GM13977 (cell line): ENCODE measurements around the gene LRRTM1.

Experiments
- DNase-seq: peaks from one replicate; pipeline ENCODE4 v3.0.0; 2012; ENCODE audit warnings: low spot score
- in situ Hi-C: fragments of 300-500 bp; cut with MboI; formaldehyde crosslinking; loops from one replicate; pipeline ENCODE4 v1.12.0; 2022; ENCODE audit warnings: low sequenced_read_pairs, low pct_unique_long_range_greater_than_20kb, mixed read lengths, inconsistent platforms; ENCODE audit not compliant: unreplicated experiment
- TF ChIP-seq, protein P1 (sequence below): IDR thresholded peaks from 2 replicates; pipeline ENCODE4 v1.5.1; 2012; ENCODE audit warnings: mild to moderate bottlenecking, control low read depth; ENCODE audit not compliant: insufficient read depth; ENCODE audit errors: extremely low read depth, missing control alignments

Gene LRRTM1

DNA sequence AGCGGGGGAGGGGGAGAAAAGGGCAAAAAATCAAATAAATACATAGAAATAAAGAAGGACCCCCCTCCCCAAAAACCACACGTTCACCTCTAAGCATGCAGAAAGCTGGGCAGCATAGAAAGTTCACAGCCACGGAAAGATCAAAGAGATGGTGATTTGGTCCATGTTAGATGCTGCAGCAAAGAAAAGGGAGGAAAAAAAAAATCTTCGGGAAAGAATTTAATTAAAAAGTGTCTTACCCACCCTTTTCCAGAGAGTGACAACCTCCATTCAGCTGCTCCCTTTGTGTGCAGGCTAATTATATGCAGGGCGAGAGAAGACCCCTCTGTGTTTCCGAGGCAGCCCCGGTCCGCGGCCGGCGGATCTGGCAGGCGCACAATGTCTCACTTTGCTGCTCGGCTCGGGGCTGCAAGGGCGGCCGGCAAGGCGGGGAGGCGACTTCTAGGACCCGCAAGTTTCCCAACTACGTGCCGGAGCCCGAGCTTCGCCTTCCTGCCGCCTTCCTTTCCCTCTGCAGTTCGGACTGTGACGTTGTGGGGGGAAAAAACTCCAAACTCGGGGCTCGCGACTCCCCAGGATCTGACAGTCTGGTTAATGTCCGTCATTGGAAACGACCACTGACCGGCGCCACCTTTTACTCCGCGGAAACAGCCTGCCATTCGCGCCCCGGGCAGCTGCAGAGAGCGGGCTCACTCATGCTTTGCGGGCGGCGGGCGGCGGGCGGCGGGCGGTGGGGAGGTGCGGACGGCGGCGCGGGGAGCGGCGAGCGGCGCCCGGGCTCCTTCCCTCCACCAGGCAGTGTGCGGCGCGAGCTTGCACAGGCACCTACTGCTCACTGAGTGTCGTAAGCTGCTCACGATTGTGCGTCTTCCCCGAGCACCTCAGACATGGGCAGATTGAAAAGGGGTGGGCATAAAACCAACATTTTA, at the start of gene LRRTM1:
TSS of gene LRRTM1 (minus strand) at position 844 of the 929 bp plus-strand sequence. CDS start 933 bp downstream, outside the sequence.
- TF ChIP-seq, protein P1, sequence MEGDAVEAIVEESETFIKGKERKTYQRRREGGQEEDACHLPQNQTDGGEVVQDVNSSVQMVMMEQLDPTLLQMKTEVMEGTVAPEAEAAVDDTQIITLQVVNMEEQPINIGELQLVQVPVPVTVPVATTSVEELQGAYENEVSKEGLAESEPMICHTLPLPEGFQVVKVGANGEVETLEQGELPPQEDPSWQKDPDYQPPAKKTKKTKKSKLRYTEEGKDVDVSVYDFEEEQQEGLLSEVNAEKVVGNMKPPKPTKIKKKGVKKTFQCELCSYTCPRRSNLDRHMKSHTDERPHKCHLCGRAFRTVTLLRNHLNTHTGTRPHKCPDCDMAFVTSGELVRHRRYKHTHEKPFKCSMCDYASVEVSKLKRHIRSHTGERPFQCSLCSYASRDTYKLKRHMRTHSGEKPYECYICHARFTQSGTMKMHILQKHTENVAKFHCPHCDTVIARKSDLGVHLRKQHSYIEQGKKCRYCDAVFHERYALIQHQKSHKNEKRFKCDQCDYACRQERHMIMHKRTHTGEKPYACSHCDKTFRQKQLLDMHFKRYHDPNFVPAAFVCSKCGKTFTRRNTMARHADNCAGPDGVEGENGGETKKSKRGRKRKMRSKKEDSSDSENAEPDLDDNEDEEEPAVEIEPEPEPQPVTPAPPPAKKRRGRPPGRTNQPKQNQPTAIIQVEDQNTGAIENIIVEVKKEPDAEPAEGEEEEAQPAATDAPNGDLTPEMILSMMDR = no peak
- in situ Hi-C loops = no loop called here
- DNase-seq = peak; percentile 42

DNA sequence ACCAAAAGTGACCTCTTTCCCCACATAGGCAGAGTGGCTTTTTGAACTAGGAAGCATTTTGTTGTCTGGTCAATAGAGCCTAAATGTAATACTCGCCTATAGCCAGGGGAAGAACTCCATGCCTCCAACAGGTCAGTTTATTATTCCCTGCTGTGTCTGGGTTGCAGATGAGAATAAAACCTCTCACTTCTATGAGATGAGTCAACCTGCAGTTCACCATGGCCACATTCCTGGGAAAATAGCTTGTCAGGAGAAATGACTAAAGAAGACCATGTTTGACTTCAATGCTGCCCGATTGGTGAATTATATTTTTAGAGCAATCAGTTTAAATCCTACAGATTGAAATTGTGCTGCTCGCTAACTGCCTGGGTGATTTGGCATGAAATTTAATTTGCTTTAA, 46.7 kb upstream of the LRRTM1 start:
- no peak for DNase-seq
- in situ Hi-C loops = no loop called here
- TF ChIP-seq, protein P1 = no peak

DNA sequence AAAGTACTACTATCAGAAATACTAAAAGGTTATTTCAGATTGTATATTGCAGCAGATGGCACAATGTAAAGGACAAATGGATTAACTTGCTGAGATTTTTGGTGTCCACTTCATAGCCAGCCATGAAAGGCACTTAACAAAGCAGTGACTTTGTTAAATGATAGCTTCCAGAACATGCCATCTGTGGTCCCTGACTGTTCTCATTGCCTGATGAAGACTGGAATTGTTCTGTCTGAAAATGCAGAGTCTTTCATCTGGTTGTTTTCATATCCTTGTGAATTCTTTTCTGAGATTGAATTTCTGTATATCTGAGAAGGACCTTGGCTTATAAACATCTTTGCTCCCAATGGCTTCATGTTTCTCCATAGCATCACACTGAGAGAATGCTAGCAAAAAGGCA, 44.4 kb upstream of the LRRTM1 start:
- TF ChIP-seq, protein P1 = no peak
- in situ Hi-C loops = no loop called here
- DNase-seq = no peak

GRCh38 chr2:80348078-80348477, 43.5 kb upstream of the LRRTM1 start:
- no peak for DNase-seq
- in situ Hi-C loops = no loop called here
- TF ChIP-seq, protein P1 = no peak

DNA sequence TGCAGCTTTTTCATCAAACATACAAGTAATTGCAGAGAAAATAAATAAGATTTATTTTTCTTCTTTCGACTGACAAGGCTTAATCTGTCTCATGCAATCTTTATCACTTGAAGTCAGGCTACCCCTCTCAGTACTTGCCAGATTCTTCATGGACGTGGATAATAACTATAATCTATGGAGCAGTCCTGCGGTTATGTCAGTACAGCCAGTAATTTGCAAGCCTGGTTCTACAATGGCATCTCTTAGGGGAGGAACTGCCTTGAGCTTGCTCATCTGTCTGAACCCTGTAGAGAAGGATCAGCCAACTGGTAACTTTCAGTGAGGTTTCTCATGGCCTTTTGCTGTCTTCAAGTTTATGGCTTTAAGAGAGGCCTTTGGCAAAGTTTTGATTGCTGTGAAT, 35.5 kb upstream of the LRRTM1 start:
- in situ Hi-C loops = no loop called here
- no peak for DNase-seq
- TF ChIP-seq, protein P1 = no peak

- TF ChIP-seq, protein P1 = no peak
- no peak for DNase-seq
- in situ Hi-C loops = no loop called here
Measured at GRCh38 chr2:80338794-80339193, 34.2 kb upstream of the LRRTM1 start.
